Dermis microvascular lymphatic vessel endothelial cell (primary cell): ENCODE measurements around the gene KIAA1614. TPM values are rescaled to one million over a fixed set of nuclear protein-coding genes. Genes with fewer than 3 reads are reported as not detected.

ENCODE experiments used
- total RNA-seq: library from RNA; depleted of rRNA; stranded (reverse); fragments of >200 nt; gene quantifications from 2 replicates; pipeline ENCODE4 v1.2.1, GENCODE V29; 2014

The KIAA1614 gene
- total RNA-seq, 1 donor from 2014 or later: 4.0 TPM

Other genes starting within 250 kb of the KIAA1614 start
- 35.7 and 38.9 TPM in 2 replicates for gene STX6, start 110.0 kb downstream of the KIAA1614 start, total RNA-seq
- gene MR1, start 121.1 kb downstream of the KIAA1614 start, total RNA-seq: 1.5 and 1.9 TPM in 2 replicates
- 18.5 and 19.3 TPM in 2 replicates for gene IER5, start 175.8 kb downstream of the KIAA1614 start, total RNA-seq